A673 (cell line): ENCODE results near the gene OR1L8.

Source experiments
- EZH2 ChIP-seq: fragments of 200-600 bp; sonication (generic); IDR thresholded peaks from 2 replicates; pipeline ENCODE4 v1.6.1; 2017; ENCODE audit warnings: borderline replicate concordance, low read depth, mild to moderate bottlenecking, mixed read lengths, antibody characterized with exemption, low read length; ENCODE audit not compliant: poor library complexity, severe bottlenecking
- TF ChIP-seq, protein P1 (sequence below): fragments of 300-800, 200-600 bp; sonication (generic); conservative IDR thresholded peaks from 2 replicates; pipeline ENCODE4 v1.5.1; 2017; ENCODE audit warnings: low read depth, mild to moderate bottlenecking, antibody characterized with exemption, low read length, moderate library complexity, mixed read lengths

DNA sequence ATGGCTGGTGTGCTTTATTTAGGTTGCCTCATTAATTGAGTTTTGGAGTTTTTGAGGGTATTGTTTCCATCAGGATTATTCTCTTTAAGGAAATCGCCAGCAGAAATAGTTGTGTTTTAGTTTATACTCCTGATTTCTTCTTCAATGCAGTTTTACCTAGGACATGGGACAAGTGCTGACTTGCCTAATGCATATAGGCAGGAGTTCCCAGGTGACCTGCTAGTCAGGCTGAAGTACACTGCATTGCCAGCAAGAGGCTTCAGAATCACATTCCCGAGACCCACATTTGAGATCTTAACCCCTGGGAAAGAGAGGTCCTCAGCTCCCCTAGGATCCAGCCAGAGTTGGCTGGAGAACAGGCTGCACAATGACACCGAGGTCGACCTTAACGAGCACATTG is 31.8 kb downstream of the OR1L8 start:
- TF ChIP-seq, protein P1, sequence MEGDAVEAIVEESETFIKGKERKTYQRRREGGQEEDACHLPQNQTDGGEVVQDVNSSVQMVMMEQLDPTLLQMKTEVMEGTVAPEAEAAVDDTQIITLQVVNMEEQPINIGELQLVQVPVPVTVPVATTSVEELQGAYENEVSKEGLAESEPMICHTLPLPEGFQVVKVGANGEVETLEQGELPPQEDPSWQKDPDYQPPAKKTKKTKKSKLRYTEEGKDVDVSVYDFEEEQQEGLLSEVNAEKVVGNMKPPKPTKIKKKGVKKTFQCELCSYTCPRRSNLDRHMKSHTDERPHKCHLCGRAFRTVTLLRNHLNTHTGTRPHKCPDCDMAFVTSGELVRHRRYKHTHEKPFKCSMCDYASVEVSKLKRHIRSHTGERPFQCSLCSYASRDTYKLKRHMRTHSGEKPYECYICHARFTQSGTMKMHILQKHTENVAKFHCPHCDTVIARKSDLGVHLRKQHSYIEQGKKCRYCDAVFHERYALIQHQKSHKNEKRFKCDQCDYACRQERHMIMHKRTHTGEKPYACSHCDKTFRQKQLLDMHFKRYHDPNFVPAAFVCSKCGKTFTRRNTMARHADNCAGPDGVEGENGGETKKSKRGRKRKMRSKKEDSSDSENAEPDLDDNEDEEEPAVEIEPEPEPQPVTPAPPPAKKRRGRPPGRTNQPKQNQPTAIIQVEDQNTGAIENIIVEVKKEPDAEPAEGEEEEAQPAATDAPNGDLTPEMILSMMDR, result no peak
- TF ChIP-seq EZH2, result no peak
